Coronary artery (tissue), 2 donors: ENCODE data around the gene GPR152.

Experiments
- DNase-seq: peaks from one replicate; pipeline ENCODE4 v3.0.0-alpha.2; 2017; ENCODE audit warnings: low spot score
- H3K27ac ChIP-seq, 2 donors: fragments of 200-600 bp; sonication (generic); one replicate each; pipeline ENCODE4 v1.5.1; 2016 to 2019
- H3K4me3 ChIP-seq: fragments of 200-600 bp; sonication (generic); 2 replicates; pipeline ENCODE4 v1.5.1; 2016; ENCODE audit warnings: mild to moderate bottlenecking, moderate library complexity
- CTCF ChIP-seq: fragments of 200-600 bp; sonication (generic); IDR thresholded peaks from one replicate; pipeline ENCODE4 v1.5.1; 2019; ENCODE audit warnings: antibody characterized with exemption

The GPR152 gene

GRCh38 chr11:67436459-67437081 lies 16.0 kb downstream of the GPR152 start:
- no peak for TF ChIP-seq CTCF
- no peak for DNase-seq
- Histone ChIP-seq H3K27ac (peak overlapping the region in 1 of 2 donors; percentile 58), H3K4me3 (peak overlapping the region; percentile 28)

- Histone ChIP-seq H3K4me3 (no peak overlapping the region), H3K27ac (peak overlapping the region; percentile 25 to 58)
- DNase-seq, result no peak
- TF ChIP-seq CTCF, result no peak
These were observed 16.6 kb downstream of the GPR152 start for GRCh38 chr11:67435727-67436458.

- Histone ChIP-seq H3K4me3 (no peak overlapping the region), H3K27ac (peak overlapping the region in 1 of 2 donors; percentile 58)
- no peak for DNase-seq
- no peak for TF ChIP-seq CTCF
These were observed 17.4 kb downstream of the GPR152 start for GRCh38 chr11:67435031-67435726.

GRCh38 chr11:67434395-67434881 lies 18.1 kb downstream of the GPR152 start:
- no peak overlapping the region for H3K27ac ChIP-seq
- no peak for DNase-seq
- TF ChIP-seq CTCF, result no peak
- H3K4me3 ChIP-seq, result no peak overlapping the region

- H3K27ac ChIP-seq, result no peak overlapping the region
- TF ChIP-seq CTCF, result no peak
- DNase-seq, result no peak
- no peak overlapping the region for H3K4me3 ChIP-seq
These were observed 18.8 kb downstream of the GPR152 start for GRCh38 chr11:67433536-67434394.

GRCh38 chr11:67432655-67433349 lies 19.7 kb downstream of the GPR152 start:
- Histone ChIP-seq H3K4me3 (no peak overlapping the region), H3K27ac (no peak overlapping the region)
- TF ChIP-seq CTCF, result no peak
- no peak for DNase-seq
